Activated naive CD4-positive, alpha-beta T cell treated with anti-CD3 and anti-CD28 coated beads, Interleukin-2, amount 50 U/mL, for 72 hours (primary cell): Measurements from ENCODE around the gene SP140L. TPM values are rescaled to one million over a fixed set of nuclear protein-coding genes. Genes with fewer than 3 reads are reported as not detected.
"Not testable (repeated sequence)": the region's sequence is repeated elsewhere in the genome, so short reads cannot be mapped to it uniquely, and the experiment has no call there.

Source experiments
- ATAC-seq, 2 donors: fragments of 150-1000 bp; cut with Tn5 transposase; 2 replicates each; pipeline ENCODE4 v1.10.0; 2021; ENCODE audit warnings: mild to moderate bottlenecking in 2 of 2, moderate library complexity in 2 of 2
- DNase-seq, 2 donors: peaks; one replicate each; pipeline ENCODE4 v3.0.0; 2021 to 2022; ENCODE audit warnings: low spot score in 2 of 2
- H3K27ac Mint-ChIP-seq, 2 donors: one replicate each; pipeline ENCODE4 v1.8.0; 2022; ENCODE audit warnings: mild to moderate bottlenecking in 2 of 2, mixed read lengths in 2 of 2
- H3K36me3 Mint-ChIP-seq, 2 donors: one replicate each; pipeline ENCODE4 v1.8.0; 2022; ENCODE audit warnings: mixed read lengths in 2 of 2
- H3K9me3 Mint-ChIP-seq, 2 donors: one replicate each; pipeline ENCODE4 v1.8.0; 2022; ENCODE audit warnings: mixed read lengths in 2 of 2
- total RNA-seq, 2 donors: library from RNA; stranded (reverse); gene quantifications; one replicate each; pipeline ENCODE4 v1.2.3, GENCODE V29; 2022

Gene SP140L
- total RNA-seq, 2 donors from 2014 or later: 52.8 to 71.2 TPM

- H3K36me3 Mint-ChIP-seq: peaks cover 45 to 56% of the 10 kb centered on the region in 2 donors
- peak overlapping the region in 1 of 2 donors; percentile 40 for H3K27ac Mint-ChIP-seq
Measured at GRCh38 chr2:230341936-230342528, 15.0 kb downstream of the SP140L start.

GRCh38 chr2:230343041-230343624 lies 16.1 kb downstream of the SP140L start:
- not testable (repeated sequence) for ATAC-seq, DNase-seq
- peaks cover 54 to 62% of the 10 kb centered on the region in 2 donors for H3K36me3 Mint-ChIP-seq
- H3K9me3 Mint-ChIP-seq: peaks cover 6 to 37% of the 10 kb centered on the region in 2 donors
- H3K27ac Mint-ChIP-seq: peak overlapping the region in 1 of 2 donors; percentile 27

More at GRCh38 chr2:230341936-230342528, 15.0 kb downstream of the SP140L start:
- DNase-seq, ATAC-seq: not testable (repeated sequence)
- H3K9me3 Mint-ChIP-seq: peaks cover 6 to 36% of the 10 kb centered on the region in 2 donors

GRCh38 chr2:230343747-230344146 lies 16.8 kb downstream of the SP140L start:
- Mint-ChIP-seq H3K27ac (peak overlapping the region; percentile 27 to 61), H3K36me3 (peaks cover 54 to 62% of the 10 kb centered on the region in 2 donors), H3K9me3 (peaks cover 6 to 37% of the 10 kb centered on the region in 2 donors)
- DNase-seq (no peak), ATAC-seq (peak in 1 of 2 donors; percentile 67)

GRCh38 chr2:230346465-230346864 lies 19.5 kb downstream of the SP140L start:
- ATAC-seq (no peak), DNase-seq (no peak)
- peak overlapping the region in 1 of 2 donors; percentile 86 for H3K27ac Mint-ChIP-seq
- H3K36me3 Mint-ChIP-seq: peaks cover 54 to 74% of the 10 kb centered on the region in 2 donors
- H3K9me3 Mint-ChIP-seq: peaks cover 6 to 43% of the 10 kb centered on the region in 2 donors

- Mint-ChIP-seq H3K9me3 (peaks cover 6 to 44% of the 10 kb centered on the region in 2 donors), H3K36me3 (peaks cover 54 to 76% of the 10 kb centered on the region in 2 donors), H3K27ac (peak overlapping the region; percentile 13 to 86)
- DNase-seq (peak in 1 of 2 donors; percentile 17), ATAC-seq (peak; percentile 56 to 82)
Measured at GRCh38 chr2:230346921-230347533, 20.0 kb downstream of the SP140L start.

DNA sequence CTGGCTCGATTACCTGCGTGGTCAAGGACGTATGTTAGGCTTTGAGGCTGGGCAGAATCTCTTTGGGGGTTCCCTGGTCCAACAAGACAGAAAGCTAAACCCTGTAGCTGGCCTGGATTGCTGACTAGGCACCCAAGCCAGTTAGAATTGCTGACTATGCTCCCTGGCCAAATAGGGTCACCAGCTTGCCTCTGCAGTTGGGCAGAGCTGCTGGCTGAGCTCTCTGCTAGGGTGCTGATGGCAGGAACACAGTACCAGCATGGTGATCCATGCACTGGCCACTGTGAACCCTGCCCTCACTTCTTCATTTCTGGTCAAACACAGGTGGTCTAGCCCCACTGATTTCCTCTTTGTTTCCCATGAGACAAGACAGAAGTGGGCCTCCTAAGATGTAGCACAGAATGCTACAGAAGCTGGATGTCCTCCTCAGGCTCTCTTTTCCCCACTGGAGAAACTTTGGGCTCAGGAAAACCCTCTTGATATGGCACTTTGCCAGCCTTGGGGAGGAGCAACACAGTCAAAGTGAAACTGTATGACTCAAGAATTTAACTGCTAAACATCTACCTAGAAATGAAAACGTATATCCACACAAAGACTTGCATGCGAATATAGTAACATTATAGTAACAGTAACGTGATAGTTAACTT lies 20.8 kb downstream of the SP140L start:
- H3K27ac Mint-ChIP-seq: peak overlapping the region; percentile 86 to 95
- peak in 1 of 2 donors; percentile 55 for DNase-seq
- peaks cover 47 to 68% of the 10 kb centered on the region in 2 donors for H3K36me3 Mint-ChIP-seq
- peaks cover 6 to 41% of the 10 kb centered on the region in 2 donors for H3K9me3 Mint-ChIP-seq
- peak; percentile 69 to 75 for ATAC-seq

- peaks cover 6 to 36% of the 10 kb centered on the region in 2 donors for H3K9me3 Mint-ChIP-seq
- H3K27ac Mint-ChIP-seq: peak overlapping the region; percentile 86 to 95
- ATAC-seq: peak; percentile 47 to 58
- peaks cover 37 to 58% of the 10 kb centered on the region in 2 donors for H3K36me3 Mint-ChIP-seq
- no peak for DNase-seq
Measured at GRCh38 chr2:230348787-230349186, 21.8 kb downstream of the SP140L start.

DNA sequence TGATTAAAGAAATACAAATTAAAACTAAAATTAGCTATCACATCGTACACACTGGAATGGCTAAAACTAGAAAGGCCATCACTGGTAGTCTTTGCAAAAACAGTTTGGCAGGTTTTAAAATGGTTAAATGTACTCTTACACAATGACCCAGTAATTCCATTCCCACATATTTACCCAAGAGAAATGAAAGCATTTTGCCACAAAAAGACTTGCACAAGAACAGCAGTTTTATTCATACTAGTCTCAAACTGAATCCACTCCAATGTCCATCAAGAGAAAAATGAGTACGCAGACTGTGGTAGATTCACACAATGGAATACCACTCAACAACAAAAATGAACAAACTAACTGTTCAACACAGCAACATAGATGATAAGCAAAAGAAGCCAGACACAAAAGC lies 29.1 kb downstream of the SP140L start:
- Mint-ChIP-seq H3K9me3 (peaks cover 0 to 9% of the 10 kb centered on the region in 2 donors), H3K27ac (no peak overlapping the region), H3K36me3 (peaks cover 13 to 48% of the 10 kb centered on the region in 2 donors)
- ATAC-seq: no peak
- no peak for DNase-seq

DNA sequence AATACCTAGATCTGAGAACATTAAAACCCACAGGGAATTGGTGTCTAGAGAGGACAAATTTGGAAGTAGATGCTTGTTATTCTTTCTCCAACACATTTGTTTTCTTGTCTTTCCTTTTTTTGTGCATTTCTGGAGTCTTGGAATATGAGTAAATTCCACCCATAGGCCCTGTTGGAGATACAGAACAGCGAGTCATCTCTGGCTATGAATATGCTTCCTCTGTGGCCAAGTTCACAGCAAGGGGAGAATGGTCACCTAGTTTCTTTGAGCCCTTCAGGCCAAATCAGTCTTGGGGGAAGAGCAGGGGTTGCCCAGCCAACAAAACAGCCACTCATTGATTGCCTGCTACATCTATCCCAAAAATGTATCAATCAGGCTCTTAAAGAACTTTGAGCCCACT lies 31.3 kb downstream of the SP140L start:
- peak overlapping the region in 1 of 2 donors; percentile 24 for H3K27ac Mint-ChIP-seq
- H3K36me3 Mint-ChIP-seq: peaks cover 31 to 63% of the 10 kb centered on the region in 2 donors
- DNase-seq (no peak), ATAC-seq (peak in 1 of 2 donors; percentile 91)
- peaks cover 8 to 9% of the 10 kb centered on the region in 2 donors for H3K9me3 Mint-ChIP-seq

DNA sequence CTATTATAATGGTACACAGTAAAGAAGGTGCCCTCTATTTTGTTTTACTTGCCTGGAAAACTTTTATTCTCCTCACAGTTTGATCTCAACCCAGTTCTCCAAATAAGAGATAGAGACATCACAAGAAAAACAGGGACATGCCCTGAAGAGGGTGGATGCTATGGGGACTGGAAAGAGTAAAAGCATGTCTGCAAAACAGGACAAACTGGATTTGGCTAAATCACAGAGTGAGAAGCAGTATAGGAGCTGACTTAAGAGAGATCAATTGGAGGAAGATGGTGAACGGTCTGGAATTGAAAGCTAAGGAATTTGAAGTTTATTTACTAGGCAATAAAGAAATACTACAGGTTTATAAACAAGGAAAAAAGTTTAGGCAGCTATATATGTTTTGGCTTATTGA lies 33.0 kb downstream of the SP140L start:
- peak overlapping the region in 1 of 2 donors; percentile 62 for H3K27ac Mint-ChIP-seq
- H3K36me3 Mint-ChIP-seq: peaks cover 31 to 71% of the 10 kb centered on the region in 2 donors
- ATAC-seq: no peak
- H3K9me3 Mint-ChIP-seq: peaks cover 8 to 9% of the 10 kb centered on the region in 2 donors
- no peak for DNase-seq

GRCh38 chr2:230362030-230362691 lies 35.2 kb downstream of the SP140L start:
- no peak for DNase-seq
- Mint-ChIP-seq H3K36me3 (peaks cover 31 to 72% of the 10 kb centered on the region in 2 donors), H3K27ac (peak overlapping the region in 1 of 2 donors; percentile 84), H3K9me3 (peaks cover 4 to 9% of the 10 kb centered on the region in 2 donors)
- peak in 1 of 2 donors; percentile 55 for ATAC-seq

DNA sequence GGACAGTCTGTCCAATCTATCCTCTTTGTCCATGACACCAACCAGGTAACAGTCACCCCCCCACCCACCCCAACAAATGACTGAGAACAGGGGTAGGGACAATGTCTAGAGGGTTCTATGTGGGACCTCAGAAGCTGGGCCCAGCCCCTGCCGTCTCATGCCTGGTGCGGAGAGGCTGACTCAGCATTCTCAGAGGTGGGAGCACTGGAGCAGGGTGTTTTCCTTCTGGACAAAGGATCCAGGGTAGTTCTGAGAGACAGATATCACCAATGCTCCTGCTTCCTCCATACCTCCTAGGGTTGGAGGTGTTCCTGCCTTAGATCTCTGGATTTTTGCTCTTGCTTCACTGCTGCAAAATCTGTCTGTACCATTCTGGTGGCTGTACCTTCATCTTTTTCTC lies 55.1 kb downstream of the SP140L start:
- ATAC-seq (no peak), DNase-seq (no peak)
- Mint-ChIP-seq H3K9me3 (no peaks in the 10 kb centered on the region), H3K36me3 (peaks cover 16 to 32% of the 10 kb centered on the region in 2 donors), H3K27ac (peak overlapping the region in 1 of 2 donors; percentile 16)

- DNase-seq (no peak), ATAC-seq (no peak)
- Mint-ChIP-seq H3K9me3 (no peaks in the 10 kb centered on the region), H3K27ac (no peak overlapping the region), H3K36me3 (peaks cover 15 to 34% of the 10 kb centered on the region in 2 donors)
Measured at GRCh38 chr2:230383453-230383852, 56.5 kb downstream of the SP140L start.

DNA sequence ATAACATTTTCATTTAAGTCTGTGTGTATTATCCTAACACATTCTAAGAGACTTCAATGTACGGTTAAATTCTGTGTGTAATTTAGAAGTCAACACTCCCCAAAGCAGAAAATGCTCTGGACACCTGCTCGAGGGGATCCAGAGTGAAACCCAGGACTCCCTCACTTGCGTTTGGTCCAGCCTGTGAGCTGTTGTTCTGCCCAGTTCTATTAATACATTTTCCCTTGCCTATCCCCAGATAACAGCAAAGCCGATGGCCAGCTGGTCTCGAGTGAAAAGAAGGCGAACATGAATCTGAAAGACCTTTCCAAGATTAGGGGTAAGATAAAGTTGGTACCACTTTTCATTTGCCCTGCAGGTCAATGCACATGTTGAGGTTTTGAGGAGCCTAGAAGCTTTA lies 58.0 kb downstream of the SP140L start:
- H3K9me3 Mint-ChIP-seq: peaks cover 0 to 3% of the 10 kb centered on the region in 2 donors
- H3K36me3 Mint-ChIP-seq: peaks cover 26 to 41% of the 10 kb centered on the region in 2 donors
- peak overlapping the region in 1 of 2 donors; percentile 76 for H3K27ac Mint-ChIP-seq
- ATAC-seq: no peak
- DNase-seq: no peak

GRCh38 chr2:230394301-230394700 lies 67.3 kb downstream of the SP140L start:
- no peak overlapping the region for H3K27ac Mint-ChIP-seq
- ATAC-seq: no peak
- peaks cover 0 to 4% of the 10 kb centered on the region in 2 donors for H3K9me3 Mint-ChIP-seq
- no peak for DNase-seq
- peaks cover 61 to 74% of the 10 kb centered on the region in 2 donors for H3K36me3 Mint-ChIP-seq

- DNase-seq, H3K9me3 Mint-ChIP-seq, ATAC-seq: not testable (repeated sequence)
- H3K27ac Mint-ChIP-seq: peak overlapping the region; percentile 39 to 64
- H3K36me3 Mint-ChIP-seq: peaks cover 45 to 65% of the 10 kb centered on the region in 2 donors
Measured at GRCh38 chr2:230398698-230399097, 71.7 kb downstream of the SP140L start.
